BLaER1 treated with 17β-estradiol and CSF1 and Interleukin-3, amounts not matched to agents 10 nM and 100 nM (cell line): ENCODE data around the gene CMTR1.
"Not testable (repeated sequence)": the region's sequence is repeated elsewhere in the genome, so short reads cannot be mapped to it uniquely, and the experiment has no call there.

Experiments
- H3K27ac ChIP-seq, 11 experiments: shearing (Covaris generic); formaldehyde crosslinking; 2 replicates each; pipeline ENCODE4 v1.8.1; 2022
- H3K27me3 ChIP-seq, 11 experiments: shearing (Covaris generic); formaldehyde crosslinking; 2 replicates each; pipeline ENCODE4 v1.8.1; 2022
- H3K36me3 ChIP-seq, 11 experiments: shearing (Covaris generic); formaldehyde crosslinking; 2 replicates each; pipeline ENCODE4 v1.8.1; 2022
- H3K4me1 ChIP-seq, 10 experiments: shearing (Covaris generic); formaldehyde crosslinking; 2 replicates each; pipeline ENCODE4 v1.8.1; 2022
- H3K4me2 ChIP-seq, 11 experiments: shearing (Covaris generic); formaldehyde crosslinking; 2 replicates each; pipeline ENCODE4 v1.8.1; 2022
- H3K4me3 ChIP-seq, 10 experiments: shearing (Covaris generic); formaldehyde crosslinking; 2 replicates each; pipeline ENCODE4 v1.8.1; 2022
- H3K9ac ChIP-seq, 11 experiments: shearing (Covaris generic); formaldehyde crosslinking; 2 replicates each; pipeline ENCODE4 v1.8.1; 2022
- H3K9me3 ChIP-seq, 11 experiments: shearing (Covaris generic); formaldehyde crosslinking; replicated peaks in 1 of 11; 2 replicates each; pipeline ENCODE4 v1.8.1; 2022
- H4K20me1 ChIP-seq, 11 experiments: shearing (Covaris generic); formaldehyde crosslinking; 2 replicates each; pipeline ENCODE4 v1.8.1; 2022
- Cebpa-rat ChIP-seq, 11 experiments: shearing (Covaris generic); IDR thresholded peaks; 2 replicates each; pipeline ENCODE4 v1.8.1; 2022

Gene CMTR1

DNA sequence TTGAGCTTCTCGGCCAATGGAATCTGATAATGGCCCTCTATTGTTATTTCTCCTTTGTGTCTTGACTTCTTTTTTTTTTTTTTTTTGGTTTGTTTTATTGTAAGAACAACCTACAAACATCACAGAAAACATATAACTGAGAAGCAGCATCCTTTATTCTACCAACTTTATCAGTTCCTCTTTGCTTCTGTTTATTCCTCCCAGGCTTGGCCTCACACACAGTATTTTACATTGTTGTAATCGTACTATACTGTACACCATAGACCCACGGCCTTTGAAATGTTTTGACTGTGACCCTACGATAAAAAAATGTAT lies 67.2 kb downstream of the CMTR1 start:
- Histone ChIP-seq H3K27ac (peak overlapping the region in 9 of 11 experiments; percentile 75 to 89 (median 83); a peak in 12 of 22 replicates), H3K9ac (peak overlapping the region in 7 of 11 experiments; percentile 83 to 92 (median 87); a peak in 9 of 22 replicates)
- no peak for TF ChIP-seq Cebpa-rat (IDR thresholded peaks at IDR 0.05)

GRCh38 chr6:37500904-37501303 lies 67.9 kb downstream of the CMTR1 start:
- H3K36me3 ChIP-seq, H3K9ac ChIP-seq, H3K4me2 ChIP-seq, H3K9me3 ChIP-seq, H4K20me1 ChIP-seq, H3K4me3 ChIP-seq, H3K27me3 ChIP-seq, H3K27ac ChIP-seq: not testable (repeated sequence)
- peaks cover 33 to 63% (median 57%) of the 10 kb centered on the region in 10 experiments for H3K4me1 ChIP-seq

More for the DNA sequence above, 67.2 kb downstream of the CMTR1 start:
- peak overlapping the region in 9 of 10 experiments; percentile 70 to 88 (median 74); a peak in 17 of 20 replicates for H3K4me3 ChIP-seq
- H3K27me3 ChIP-seq = no peaks in the 10 kb centered on the region
- no peaks in the 10 kb centered on the region for H4K20me1 ChIP-seq
- peaks cover 33 to 57% (median 53%) of the 10 kb centered on the region in 10 experiments for H3K4me1 ChIP-seq
- peaks cover 0 to 7% (median 0%) of the 10 kb centered on the region in 11 experiments; a peak in 2 of 22 replicates for H3K9me3 ChIP-seq
- peak overlapping the region; percentile 48 to 96 (median 90) for H3K4me2 ChIP-seq
- H3K36me3 ChIP-seq = peaks cover 0 to 12% (median 2%) of the 10 kb centered on the region in 11 experiments; a peak in 2 of 22 replicates

DNA sequence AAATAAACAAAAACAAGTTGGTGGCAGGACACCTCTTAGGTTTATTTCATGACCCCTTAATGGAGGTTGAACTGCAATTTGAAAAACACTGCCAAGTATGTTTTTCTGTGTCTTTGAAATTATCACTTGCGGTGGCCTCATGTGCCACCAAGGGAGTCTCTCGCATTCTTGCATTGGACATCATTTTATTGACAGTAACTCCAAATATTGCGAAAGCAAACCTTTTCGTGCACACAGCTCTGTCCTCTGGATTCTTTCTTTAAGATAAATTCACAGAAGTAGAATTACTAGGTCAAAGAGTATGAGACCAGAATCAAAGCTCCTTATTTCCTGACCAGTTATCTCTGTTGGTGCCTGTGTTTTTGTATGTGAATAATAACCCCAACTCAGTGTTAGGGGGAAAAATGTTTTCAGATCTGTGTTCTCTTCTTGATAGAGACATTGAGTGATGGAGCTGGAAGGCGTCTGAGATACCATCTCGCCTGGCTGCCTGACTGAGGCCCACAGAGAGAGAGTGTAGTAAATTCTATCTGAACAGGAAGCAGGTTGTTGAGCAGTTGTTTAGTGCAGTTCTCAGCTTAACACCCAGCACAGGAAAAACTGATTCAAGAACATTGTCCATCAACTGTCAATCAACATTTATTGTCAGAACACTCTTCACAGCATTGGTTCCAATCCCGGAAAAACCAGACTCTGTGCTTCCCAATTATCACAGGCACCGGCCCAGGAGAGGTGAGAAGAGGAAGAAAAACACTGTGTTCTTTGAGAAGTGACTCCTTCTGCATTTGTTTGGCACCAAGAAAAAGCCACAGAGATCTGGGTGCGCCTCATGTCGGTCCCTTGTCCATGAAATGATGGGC lies 68.8 kb downstream of the CMTR1 start:
- TF ChIP-seq Cebpa-rat (IDR thresholded peaks at IDR 0.05) = 0 out of 22 replicates have a peak, but pooled peaks of 3 of the 11 experiments have one; percentile 13 to 34 (median 22)
- Histone ChIP-seq H3K4me3 (no peak overlapping the region), H3K4me2 (peak overlapping the region; percentile 6 to 81 (median 72); a peak in 19 of 22 replicates), H3K27ac (peak overlapping the region in 7 of 11 experiments; percentile 1 to 43 (median 27); a peak in 9 of 22 replicates), H3K27me3 (no peaks in the 10 kb centered on the region), H3K9ac (no peak overlapping the region), H4K20me1 (no peaks in the 10 kb centered on the region), H3K4me1 (peaks cover 33 to 63% (median 57%) of the 10 kb centered on the region in 10 experiments), H3K9me3 (peaks cover 0 to 7% (median 0%) of the 10 kb centered on the region in 11 experiments; a peak in 2 of 22 replicates), H3K36me3 (peaks cover 0 to 2% (median 0%) of the 10 kb centered on the region in 11 experiments; a peak in 1 of 22 replicates)

- Histone ChIP-seq H3K27me3 (no peaks in the 10 kb centered on the region), H4K20me1 (no peaks in the 10 kb centered on the region), H3K9me3 (peaks cover 0 to 7% (median 0%) of the 10 kb centered on the region in 11 experiments; a peak in 2 of 22 replicates), H3K4me3 (no peak overlapping the region), H3K4me2 (peak overlapping the region; percentile 53 to 81 (median 78)), H3K4me1 (peaks cover 33 to 60% (median 54%) of the 10 kb centered on the region in 10 experiments), H3K9ac (no peak overlapping the region; a peak in 1 of 22 replicates), H3K36me3 (no peaks in the 10 kb centered on the region), H3K27ac (peak overlapping the region in 6 of 11 experiments; percentile 1 to 43 (median 28); a peak in 8 of 22 replicates)
- TF ChIP-seq Cebpa-rat (IDR thresholded peaks at IDR 0.05) = no peak
Observed at GRCh38 chr6:37502703-37503291, 69.8 kb downstream of the CMTR1 start.

- H3K4me2 ChIP-seq = peak overlapping the region; percentile 53 to 81 (median 78)
- H3K27ac ChIP-seq = peak overlapping the region in 4 of 11 experiments; percentile 22 to 43 (median 32); a peak in 8 of 22 replicates
- no peak overlapping the region for H3K9ac ChIP-seq
- no peaks in the 10 kb centered on the region for H4K20me1 ChIP-seq
- H3K27me3 ChIP-seq = no peaks in the 10 kb centered on the region
- H3K4me1 ChIP-seq = peaks cover 30 to 54% (median 48%) of the 10 kb centered on the region in 10 experiments
- H3K9me3 ChIP-seq = peaks cover 0 to 7% (median 0%) of the 10 kb centered on the region in 11 experiments; a peak in 2 of 22 replicates
- H3K36me3 ChIP-seq = no peaks in the 10 kb centered on the region
- no peak overlapping the region for H3K4me3 ChIP-seq
- no peak for TF ChIP-seq Cebpa-rat (IDR thresholded peaks at IDR 0.05)
Observed at GRCh38 chr6:37503309-37503965, 70.4 kb downstream of the CMTR1 start.

- Histone ChIP-seq H3K36me3 (no peaks in the 10 kb centered on the region), H3K27ac (peak overlapping the region in 4 of 11 experiments; percentile 22 to 43 (median 32); a peak in 6 of 22 replicates), H3K4me3 (no peak overlapping the region), H3K27me3 (no peaks in the 10 kb centered on the region), H3K9ac (no peak overlapping the region), H3K4me2 (peak overlapping the region; percentile 53 to 81 (median 78)), H3K4me1 (peaks cover 24 to 48% (median 42%) of the 10 kb centered on the region in 10 experiments), H3K9me3 (peaks cover 0 to 7% (median 0%) of the 10 kb centered on the region in 11 experiments; a peak in 2 of 22 replicates), H4K20me1 (no peaks in the 10 kb centered on the region)
- TF ChIP-seq Cebpa-rat (IDR thresholded peaks at IDR 0.05) = no peak
Observed at GRCh38 chr6:37504024-37504423, 71.0 kb downstream of the CMTR1 start.

GRCh38 chr6:37506479-37506878 lies 73.5 kb downstream of the CMTR1 start:
- Histone ChIP-seq H3K9ac (no peak overlapping the region), H3K27me3 (no peaks in the 10 kb centered on the region), H3K27ac (no peak overlapping the region), H3K4me1 (peaks cover 22 to 49% (median 43%) of the 10 kb centered on the region in 10 experiments), H3K4me2 (no peak overlapping the region), H3K36me3 (no peaks in the 10 kb centered on the region), H3K9me3 (no peaks in the 10 kb centered on the region), H4K20me1 (no peaks in the 10 kb centered on the region), H3K4me3 (no peak overlapping the region)
- no peak for TF ChIP-seq Cebpa-rat (IDR thresholded peaks at IDR 0.05)

GRCh38 chr6:37507077-37507476 lies 74.1 kb downstream of the CMTR1 start:
- H3K9ac ChIP-seq = no peak overlapping the region
- no peaks in the 10 kb centered on the region for H4K20me1 ChIP-seq
- H3K27me3 ChIP-seq = no peaks in the 10 kb centered on the region
- TF ChIP-seq Cebpa-rat (IDR thresholded peaks at IDR 0.05) = no peak
- H3K9me3 ChIP-seq = no peaks in the 10 kb centered on the region
- peaks cover 22 to 49% (median 43%) of the 10 kb centered on the region in 10 experiments for H3K4me1 ChIP-seq
- H3K4me3 ChIP-seq = no peak overlapping the region
- no peak overlapping the region for H3K4me2 ChIP-seq
- H3K36me3 ChIP-seq = no peaks in the 10 kb centered on the region
- H3K27ac ChIP-seq = no peak overlapping the region
